Tibial artery (tissue), 4 donors: ENCODE results near the gene ACAP3.

ENCODE experiments used
- DNase-seq, 2 donors: peaks; one replicate each; pipeline ENCODE4 v3.0.0-alpha.2; 2019
- H3K27ac ChIP-seq, 2 donors: fragments of 200-600 bp; sonication (generic) in 1 of 2; 1 replicate in 1 of 2; 2 replicates in 1 of 2; pipeline ENCODE4 v1.5.1; 2018 to 2019; ENCODE audit warnings: mild to moderate bottlenecking in 1 of 2
- H3K27me3 ChIP-seq, 2 donors: fragments of 200-600 bp; sonication (generic) in 1 of 2; one replicate each; pipeline versions ENCODE4 v1.5.1 to v1.6.0; 2016 to 2019
- H3K36me3 ChIP-seq, 3 donors: fragments of 200-600 bp; sonication (generic) in 2 of 3; one replicate each; pipeline ENCODE4 v1.5.1; 2016 to 2019; ENCODE audit warnings: mild to moderate bottlenecking in 2 of 3
- H3K4me1 ChIP-seq, 4 donors: fragments of 200-600 bp; sonication (generic) in 2 of 4; 1 replicate in 3 of 4; 2 replicates in 1 of 4; pipeline ENCODE4 v1.5.1; 2016 to 2019
- H3K4me3 ChIP-seq, 2 donors: fragments of 200-600 bp; sonication (generic) in 1 of 2; 1 replicate in 1 of 2; 2 replicates in 1 of 2; pipeline ENCODE4 v1.5.1; 2018 to 2019; ENCODE audit warnings: mild to moderate bottlenecking in 2 of 2
- H3K9me3 ChIP-seq, 3 donors: fragments of 200-600 bp; sonication (generic) in 1 of 3; one replicate each; pipeline ENCODE4 v1.5.1; 2016 to 2019
- intact Hi-C: fragments of 100-400 bp; cut with DNase I; formaldehyde crosslinking; loops from one replicate; pipeline ENCODE4 v1.15.0; 2023; ENCODE audit warnings: low total_unique reads
- TF ChIP-seq, protein P1 (sequence below), 2 experiments: fragments of 200-600 bp in 1 of 2; fragments of 450-650 bp in 1 of 2; IDR thresholded peaks; one replicate each; pipeline ENCODE4 v1.5.1; 2017 to 2019; ENCODE audit warnings: antibody characterized with exemption in 2 of 2, mild to moderate bottlenecking in 1 of 2, moderate library complexity in 1 of 2

Gene ACAP3

GRCh38 chr1:1291548-1292441, 15.9 kb downstream of the ACAP3 start:
- Histone ChIP-seq H3K27me3 (peaks cover 0 to 28% of the 10 kb centered on the region in 2 donors), H3K36me3 (peaks cover 0 to 36% (median 21%) of the 10 kb centered on the region in 3 donors), H3K9me3 (no peaks in the 10 kb centered on the region), H3K4me1 (peaks cover 0 to 25% (median 7%) of the 10 kb centered on the region in 4 donors), H3K4me3 (no peak overlapping the region), H3K27ac (no peak overlapping the region)
- intact Hi-C loops: loop anchor here (5.0 kb wide), 1 partner anchor 169 kb away; no protein-coding TSS in a partner anchor
- DNase-seq: peak in 1 of 2 donors; percentile 44
- TF ChIP-seq, protein P1, sequence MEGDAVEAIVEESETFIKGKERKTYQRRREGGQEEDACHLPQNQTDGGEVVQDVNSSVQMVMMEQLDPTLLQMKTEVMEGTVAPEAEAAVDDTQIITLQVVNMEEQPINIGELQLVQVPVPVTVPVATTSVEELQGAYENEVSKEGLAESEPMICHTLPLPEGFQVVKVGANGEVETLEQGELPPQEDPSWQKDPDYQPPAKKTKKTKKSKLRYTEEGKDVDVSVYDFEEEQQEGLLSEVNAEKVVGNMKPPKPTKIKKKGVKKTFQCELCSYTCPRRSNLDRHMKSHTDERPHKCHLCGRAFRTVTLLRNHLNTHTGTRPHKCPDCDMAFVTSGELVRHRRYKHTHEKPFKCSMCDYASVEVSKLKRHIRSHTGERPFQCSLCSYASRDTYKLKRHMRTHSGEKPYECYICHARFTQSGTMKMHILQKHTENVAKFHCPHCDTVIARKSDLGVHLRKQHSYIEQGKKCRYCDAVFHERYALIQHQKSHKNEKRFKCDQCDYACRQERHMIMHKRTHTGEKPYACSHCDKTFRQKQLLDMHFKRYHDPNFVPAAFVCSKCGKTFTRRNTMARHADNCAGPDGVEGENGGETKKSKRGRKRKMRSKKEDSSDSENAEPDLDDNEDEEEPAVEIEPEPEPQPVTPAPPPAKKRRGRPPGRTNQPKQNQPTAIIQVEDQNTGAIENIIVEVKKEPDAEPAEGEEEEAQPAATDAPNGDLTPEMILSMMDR (IDR thresholded peaks at IDR 0.05): peak; percentile 51 to 59

DNA sequence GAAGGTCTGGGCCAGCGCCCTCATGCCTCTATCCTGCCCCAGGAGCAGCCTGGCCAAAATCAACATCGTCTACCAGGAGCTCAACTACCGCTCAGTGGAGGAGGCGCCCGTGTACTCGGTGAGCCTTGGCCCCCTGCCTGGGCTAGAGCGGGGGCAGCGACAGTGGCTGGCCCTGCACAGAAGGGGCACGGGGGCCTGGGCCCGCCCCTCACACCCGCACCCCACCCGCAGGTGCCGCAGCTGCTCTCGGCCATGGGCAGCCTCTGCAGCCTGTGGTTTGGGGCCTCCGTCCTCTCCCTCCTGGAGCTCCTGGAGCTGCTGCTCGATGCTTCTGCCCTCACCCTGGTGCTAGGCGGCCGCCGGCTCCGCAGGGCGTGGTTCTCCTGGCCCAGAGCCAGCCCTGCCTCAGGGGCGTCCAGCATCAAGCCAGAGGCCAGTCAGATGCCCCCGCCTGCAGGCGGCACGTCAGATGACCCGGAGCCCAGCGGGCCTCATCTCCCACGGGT, 16.7 kb downstream of the ACAP3 start:
- TF ChIP-seq, protein P1 (IDR thresholded peaks at IDR 0.05): no peak
- Histone ChIP-seq H3K4me1 (peaks cover 0 to 25% (median 7%) of the 10 kb centered on the region in 4 donors), H3K27me3 (peaks cover 0 to 35% of the 10 kb centered on the region in 2 donors), H3K4me3 (no peak overlapping the region), H3K36me3 (peaks cover 0 to 29% (median 14%) of the 10 kb centered on the region in 3 donors), H3K9me3 (no peaks in the 10 kb centered on the region), H3K27ac (no peak overlapping the region)
- DNase-seq: no peak
- intact Hi-C loops: loop anchor here (5.0 kb wide), 1 partner anchor 169 kb away; no protein-coding TSS in a partner anchor

DNA sequence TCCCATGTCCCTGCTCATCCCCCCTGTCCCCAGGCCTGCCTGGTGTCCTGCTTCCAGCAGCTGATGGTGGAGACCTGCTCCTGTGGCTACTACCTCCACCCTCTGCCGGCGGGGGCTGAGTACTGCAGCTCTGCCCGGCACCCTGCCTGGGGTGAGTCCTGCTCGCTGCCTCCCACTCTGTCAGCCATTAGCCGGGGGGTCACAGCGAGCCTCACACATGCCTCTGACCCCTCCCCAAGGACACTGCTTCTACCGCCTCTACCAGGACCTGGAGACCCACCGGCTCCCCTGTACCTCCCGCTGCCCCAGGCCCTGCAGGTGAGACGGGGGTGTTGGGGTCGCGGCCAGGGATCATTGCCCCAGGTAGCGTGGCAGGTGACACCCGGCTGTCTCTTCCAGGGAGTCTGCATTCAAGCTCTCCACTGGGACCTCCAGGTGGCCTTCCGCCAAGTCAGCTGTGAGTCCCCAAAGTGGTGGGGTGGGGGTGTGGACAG, 17.4 kb downstream of the ACAP3 start:
- Histone ChIP-seq H3K27ac (no peak overlapping the region), H3K27me3 (peaks cover 0 to 43% of the 10 kb centered on the region in 2 donors), H3K4me3 (no peak overlapping the region), H3K4me1 (peaks cover 0 to 25% (median 7%) of the 10 kb centered on the region in 4 donors), H3K36me3 (peaks cover 0 to 21% (median 9%) of the 10 kb centered on the region in 3 donors), H3K9me3 (no peaks in the 10 kb centered on the region)
- TF ChIP-seq, protein P1 (IDR thresholded peaks at IDR 0.05): peak; percentile 53 to 61
- peak in 1 of 2 donors; percentile 52 for DNase-seq
- intact Hi-C loops: loop anchor here (5.0 kb wide), 1 partner anchor 168 kb away; no protein-coding TSS in a partner anchor

GRCh38 chr1:1287288-1288110, 20.2 kb downstream of the ACAP3 start:
- no peak overlapping the region for H3K4me3 ChIP-seq
- no peak for DNase-seq
- H3K27me3 ChIP-seq: peaks cover 0 to 58% of the 10 kb centered on the region in 2 donors
- TF ChIP-seq, protein P1 (IDR thresholded peaks at IDR 0.05): no peak
- no peaks in the 10 kb centered on the region for H3K9me3 ChIP-seq
- intact Hi-C loops: no loop called here
- no peaks in the 10 kb centered on the region for H3K36me3 ChIP-seq
- H3K27ac ChIP-seq: no peak overlapping the region
- peaks cover 0 to 28% (median 7%) of the 10 kb centered on the region in 4 donors for H3K4me1 ChIP-seq
